ENCODE measurements around the gene TRPC4AP. TPM values are rescaled to one million over a fixed set of nuclear protein-coding genes. Genes with fewer than 3 reads are reported as not detected.
"Not testable (repeated sequence)": the region's sequence is repeated elsewhere in the genome, so short reads cannot be mapped to it uniquely, and the experiment has no call there.

Gene TRPC4AP
- total RNA-seq, 1 donor from 2014 or later, result 30.3 TPM

DNA sequence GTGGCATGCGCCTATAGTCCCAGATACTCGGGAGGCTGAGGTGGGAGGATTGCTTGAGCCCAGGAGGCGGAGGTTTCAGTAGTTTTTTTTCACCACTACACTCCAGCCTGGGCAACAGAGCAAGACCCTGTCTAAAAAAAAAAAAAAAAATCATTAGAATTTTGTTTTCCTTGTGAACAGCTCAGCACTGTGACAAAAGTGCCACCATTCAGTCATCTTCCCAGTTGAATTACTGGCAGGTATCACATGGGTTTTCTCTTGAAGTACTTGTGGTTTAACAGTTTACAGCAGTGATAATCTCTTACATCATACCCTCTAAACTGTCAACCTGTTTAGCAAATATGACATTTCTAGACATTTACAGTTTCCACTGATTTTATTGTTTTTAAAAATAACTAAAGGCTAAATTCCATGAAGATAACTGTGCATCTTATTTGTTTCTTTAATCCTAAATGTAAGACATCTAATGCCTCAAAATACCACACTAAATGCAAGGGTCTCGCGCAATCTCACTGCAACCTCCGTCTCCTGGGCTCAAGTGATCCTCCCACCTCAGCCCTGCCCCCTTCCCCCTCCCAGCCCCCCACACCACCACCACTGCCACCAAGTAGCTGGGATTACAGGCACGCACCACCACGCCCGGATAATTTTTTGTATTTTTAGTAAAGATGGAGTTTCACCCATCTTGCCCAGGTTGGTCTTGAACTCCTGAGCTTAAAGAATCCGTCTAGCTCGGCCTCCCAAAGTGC is 7.0 kb downstream of the TRPC4AP start:
- Histone ChIP-seq H3K27me3 (ENCODE audit: control insufficient read depth, insufficient read depth, low read length) (no peaks in the 10 kb centered on the region), H3K4me3 (ENCODE audit: low read depth, low read length) (no peak overlapping the region), H3K36me3 (ENCODE audit: control insufficient read depth, insufficient read depth, low read length) (no peaks in the 10 kb centered on the region)
- FAIRE-seq (no peak), DNase-seq (ENCODE audit: low read depth) (no peak)
- TF ChIP-seq, protein P1, sequence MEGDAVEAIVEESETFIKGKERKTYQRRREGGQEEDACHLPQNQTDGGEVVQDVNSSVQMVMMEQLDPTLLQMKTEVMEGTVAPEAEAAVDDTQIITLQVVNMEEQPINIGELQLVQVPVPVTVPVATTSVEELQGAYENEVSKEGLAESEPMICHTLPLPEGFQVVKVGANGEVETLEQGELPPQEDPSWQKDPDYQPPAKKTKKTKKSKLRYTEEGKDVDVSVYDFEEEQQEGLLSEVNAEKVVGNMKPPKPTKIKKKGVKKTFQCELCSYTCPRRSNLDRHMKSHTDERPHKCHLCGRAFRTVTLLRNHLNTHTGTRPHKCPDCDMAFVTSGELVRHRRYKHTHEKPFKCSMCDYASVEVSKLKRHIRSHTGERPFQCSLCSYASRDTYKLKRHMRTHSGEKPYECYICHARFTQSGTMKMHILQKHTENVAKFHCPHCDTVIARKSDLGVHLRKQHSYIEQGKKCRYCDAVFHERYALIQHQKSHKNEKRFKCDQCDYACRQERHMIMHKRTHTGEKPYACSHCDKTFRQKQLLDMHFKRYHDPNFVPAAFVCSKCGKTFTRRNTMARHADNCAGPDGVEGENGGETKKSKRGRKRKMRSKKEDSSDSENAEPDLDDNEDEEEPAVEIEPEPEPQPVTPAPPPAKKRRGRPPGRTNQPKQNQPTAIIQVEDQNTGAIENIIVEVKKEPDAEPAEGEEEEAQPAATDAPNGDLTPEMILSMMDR (IDR thresholded peaks at IDR 0.05; ENCODE audit: insufficient read depth, low read length, severe bottlenecking), result no peak

DNA sequence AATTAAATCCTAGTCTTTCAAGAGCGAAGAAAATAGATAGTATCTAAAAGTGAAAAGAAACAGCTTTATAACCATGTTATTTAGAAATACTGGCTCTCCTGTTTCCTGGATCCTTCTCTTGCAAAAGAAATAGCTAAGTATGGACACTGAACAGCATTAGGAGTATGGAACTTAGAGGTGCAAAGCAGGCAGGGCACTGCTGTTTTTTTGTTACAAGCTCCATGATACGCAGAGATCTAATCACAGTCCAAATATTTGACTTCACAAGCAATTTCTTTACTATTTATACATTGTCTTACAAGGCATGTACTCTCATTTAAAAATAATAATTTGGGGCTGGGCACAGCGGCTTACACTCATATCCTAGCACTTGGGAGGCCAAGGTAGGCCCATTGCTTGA is 7.6 kb downstream of the TRPC4AP start:
- FAIRE-seq (no peak), DNase-seq (ENCODE audit: low read depth) (no peak)
- Histone ChIP-seq H3K27me3 (ENCODE audit: control insufficient read depth, insufficient read depth, low read length) (no peaks in the 10 kb centered on the region), H3K36me3 (ENCODE audit: control insufficient read depth, insufficient read depth, low read length) (no peaks in the 10 kb centered on the region), H3K4me3 (ENCODE audit: low read depth, low read length) (no peak overlapping the region)
- TF ChIP-seq, protein P1 (IDR thresholded peaks at IDR 0.05; ENCODE audit: insufficient read depth, low read length, severe bottlenecking), result no peak

DNA sequence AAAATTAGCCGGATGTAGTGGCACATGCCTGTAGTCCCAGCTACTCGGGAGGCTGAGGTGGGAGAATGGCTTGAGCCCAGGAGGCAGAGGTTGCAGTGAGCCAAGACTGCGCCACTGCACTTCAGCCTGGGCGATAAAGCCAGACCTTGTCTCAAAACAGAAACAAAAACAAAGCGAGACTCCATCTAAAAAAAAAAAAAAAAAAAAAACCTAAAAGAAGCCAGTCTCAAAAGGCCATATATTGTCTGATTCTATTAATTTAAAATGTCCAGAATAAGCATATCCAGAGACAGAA is 12.3 kb downstream of the TRPC4AP start:
- FAIRE-seq; DNase-seq (ENCODE audit: low read depth); H3K4me3 ChIP-seq (ENCODE audit: low read depth, low read length); H3K36me3 ChIP-seq (ENCODE audit: control insufficient read depth, insufficient read depth, low read length); H3K27me3 ChIP-seq (ENCODE audit: control insufficient read depth, insufficient read depth, low read length): not testable (repeated sequence)

DNA sequence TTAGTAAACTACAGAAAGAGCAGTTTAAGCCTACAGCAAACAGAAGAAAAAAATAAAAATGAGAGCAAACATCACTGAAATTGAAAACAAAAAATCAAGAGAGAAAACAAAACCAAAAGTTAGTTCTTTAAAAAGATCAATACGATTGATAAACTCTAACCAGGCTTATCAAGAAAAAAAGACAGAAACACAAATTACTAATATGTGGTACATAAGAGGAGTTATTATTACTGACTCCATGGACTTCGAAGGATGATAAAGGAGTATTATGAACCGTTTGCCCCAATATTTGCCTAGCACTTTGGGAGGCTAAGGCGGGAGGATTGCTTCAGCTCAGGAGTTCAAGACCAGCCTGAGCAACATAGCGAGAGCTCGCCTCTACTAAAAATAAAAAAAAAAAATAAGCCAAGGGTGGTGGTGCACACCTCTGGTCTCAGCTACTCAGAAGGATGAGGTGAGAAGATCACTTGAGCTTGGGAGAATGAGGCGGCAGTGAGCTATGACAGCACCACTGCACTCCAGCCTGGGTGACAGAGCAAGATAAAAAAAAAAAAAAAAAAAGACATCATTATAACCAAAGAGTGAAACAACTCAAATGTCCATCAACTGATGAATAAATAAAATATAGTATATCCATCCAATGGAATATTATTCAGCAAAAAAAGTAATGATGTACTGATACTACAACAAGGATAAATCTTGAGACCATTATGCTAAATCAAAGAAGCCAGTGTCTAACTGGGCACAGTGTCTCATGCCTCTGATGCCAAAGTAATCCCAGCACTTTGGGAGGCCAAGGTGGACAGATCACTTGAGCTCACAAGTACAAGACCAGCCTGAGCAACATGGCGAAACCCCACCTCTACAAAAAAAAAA is 12.9 kb downstream of the TRPC4AP start:
- no peak for DNase-seq (ENCODE audit: low read depth)
- Histone ChIP-seq H3K27me3 (ENCODE audit: control insufficient read depth, insufficient read depth, low read length) (no peaks in the 10 kb centered on the region), H3K36me3 (ENCODE audit: control insufficient read depth, insufficient read depth, low read length) (peaks cover 1% of the 10 kb centered on the region), H3K4me3 (ENCODE audit: low read depth, low read length) (no peak overlapping the region)
- FAIRE-seq, result no peak
- TF ChIP-seq, protein P1 (IDR thresholded peaks at IDR 0.05; ENCODE audit: insufficient read depth, low read length, severe bottlenecking), result no peak

DNA sequence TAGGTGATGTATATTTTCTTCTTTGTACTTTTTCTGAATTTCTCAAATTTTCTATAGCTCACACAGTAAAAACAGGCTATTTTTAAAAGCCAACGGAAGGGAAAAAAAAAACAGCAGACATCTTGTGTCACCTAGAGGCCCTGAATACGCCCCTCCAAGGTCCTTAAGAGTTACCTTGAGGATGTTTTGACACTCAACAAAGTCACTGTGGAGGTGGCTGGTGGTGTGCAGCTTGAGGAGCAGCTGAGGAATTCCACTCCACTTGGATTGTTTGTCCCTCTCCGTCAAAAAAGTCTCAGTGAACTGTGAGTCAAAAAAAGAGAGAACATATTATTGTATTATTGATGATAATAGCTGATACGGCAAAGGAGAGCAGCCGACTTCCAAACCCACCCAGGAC is 14.7 kb downstream of the TRPC4AP start:
- Histone ChIP-seq H3K4me3 (ENCODE audit: low read depth, low read length) (no peak overlapping the region), H3K36me3 (ENCODE audit: control insufficient read depth, insufficient read depth, low read length) (peaks cover 1% of the 10 kb centered on the region), H3K27me3 (ENCODE audit: control insufficient read depth, insufficient read depth, low read length) (no peaks in the 10 kb centered on the region)
- TF ChIP-seq, protein P1 (IDR thresholded peaks at IDR 0.05; ENCODE audit: insufficient read depth, low read length, severe bottlenecking), result no peak
- DNase-seq (ENCODE audit: low read depth), result no peak
- FAIRE-seq, result no peak

DNA sequence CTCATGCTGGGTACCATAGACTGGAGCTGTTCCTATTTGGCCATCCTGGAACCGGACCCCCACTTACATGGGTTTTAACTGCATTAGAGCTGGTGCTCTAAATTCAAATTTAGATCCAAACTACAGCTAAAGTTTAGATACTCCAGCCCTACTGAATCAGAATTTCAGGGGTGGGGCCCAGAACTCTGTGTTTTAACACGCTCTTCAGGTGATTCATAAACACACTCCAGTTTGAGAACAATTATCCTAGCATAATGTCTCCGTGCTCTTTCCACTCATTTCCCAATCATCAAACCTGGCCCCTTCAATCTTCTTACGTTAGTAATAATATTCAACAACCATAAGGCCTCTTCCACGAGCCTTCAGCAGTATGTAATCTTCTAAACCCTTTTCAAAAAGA is 15.3 kb downstream of the TRPC4AP start:
- TF ChIP-seq, protein P1 (IDR thresholded peaks at IDR 0.05; ENCODE audit: insufficient read depth, low read length, severe bottlenecking), result no peak
- DNase-seq (ENCODE audit: low read depth) (peak; percentile 86), FAIRE-seq (no peak)
- Histone ChIP-seq H3K4me3 (ENCODE audit: low read depth, low read length) (no peak overlapping the region), H3K36me3 (ENCODE audit: control insufficient read depth, insufficient read depth, low read length) (peaks cover 1% of the 10 kb centered on the region), H3K27me3 (ENCODE audit: control insufficient read depth, insufficient read depth, low read length) (no peaks in the 10 kb centered on the region)

DNA sequence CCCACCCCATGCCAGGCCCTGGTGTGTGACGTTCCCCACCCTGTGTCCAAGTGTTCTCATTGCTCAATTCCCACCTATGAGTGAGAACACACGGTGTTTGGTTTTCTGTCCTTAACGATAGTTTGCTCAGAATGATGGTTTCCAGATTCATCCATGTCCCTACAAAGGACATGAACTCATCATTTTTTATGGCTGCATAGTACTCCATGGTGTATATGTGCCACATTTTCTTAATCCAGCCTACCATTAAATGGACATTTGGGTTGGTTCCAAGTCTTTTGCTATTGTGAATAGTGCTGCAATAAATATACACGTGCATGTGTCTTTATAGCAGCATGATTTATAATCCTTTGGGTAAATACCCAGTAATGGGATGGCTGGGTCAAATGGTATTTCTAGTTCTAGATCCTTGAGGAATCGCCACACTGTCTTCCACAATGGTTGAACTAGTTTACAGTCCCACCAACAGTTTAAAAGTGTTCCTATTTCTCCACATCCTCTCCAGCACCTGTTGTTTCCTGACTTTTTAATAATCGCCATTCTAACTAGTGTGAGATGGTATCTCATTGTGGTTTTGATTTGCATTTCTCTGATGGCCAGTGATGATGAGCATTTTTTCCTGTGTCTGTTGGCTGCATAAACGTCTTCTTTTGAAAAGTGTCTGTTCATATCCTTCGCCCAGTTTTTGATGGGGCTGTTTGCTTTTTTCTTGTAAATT is 21.0 kb downstream of the TRPC4AP start:
- FAIRE-seq; H3K36me3 ChIP-seq (ENCODE audit: control insufficient read depth, insufficient read depth, low read length); H3K4me3 ChIP-seq (ENCODE audit: low read depth, low read length); H3K27me3 ChIP-seq (ENCODE audit: control insufficient read depth, insufficient read depth, low read length); DNase-seq (ENCODE audit: low read depth): not testable (repeated sequence)
